ENCODE results near the gene CBFA2T2. TPM values are rescaled to one million over a fixed set of nuclear protein-coding genes. Genes with fewer than 3 reads are reported as not detected.
A peak's percentile ranks its signal among the peaks of the same experiment; 100 is the strongest.

Gene CBFA2T2
- polyA plus RNA-seq, 3 donors = 1.7 to 9.7 (median 4.9) TPM

DNA sequence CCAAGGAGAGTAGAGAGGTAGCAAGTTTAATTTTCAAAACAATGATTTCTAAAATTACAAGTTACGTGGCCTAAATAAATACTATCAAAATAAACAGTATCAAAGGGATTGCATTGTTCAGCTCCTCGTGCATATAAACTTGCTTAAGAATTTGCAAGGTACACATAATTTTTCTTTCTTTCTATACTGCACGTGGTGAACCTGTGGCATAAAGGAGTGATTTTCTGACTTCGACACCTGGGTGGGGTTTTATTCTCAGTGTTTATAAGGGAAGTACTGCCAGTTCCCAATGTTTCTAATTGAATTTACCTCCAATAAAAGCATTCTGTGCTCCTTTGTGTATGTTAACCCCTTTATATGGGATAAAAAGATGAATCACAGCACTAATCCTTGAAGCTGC, 122.1 kb downstream of the CBFA2T2 start:
- no peak overlapping the region for H3K4me3 Mint-ChIP-seq
- Histone ChIP-seq H3K4me2 (replicated peaks; ENCODE audit: extremely low read depth, low read length, poor library complexity, severe bottlenecking) (no peak overlapping the region), H3K36me3 (replicated peaks in 1 of 2; ENCODE audit: control insufficient read depth in 1 of 2, insufficient read depth in 2 of 2, low read length in 2 of 2) (peaks cover 59 to 91% of the 10 kb centered on the region in 2 donors), H3K9me3 (replicated peaks in 1 of 2; ENCODE audit: control insufficient read depth in 1 of 2, insufficient read depth in 1 of 2, low read length in 2 of 2) (no peaks in the 10 kb centered on the region), H4K20me1 (ENCODE audit: insufficient read depth, low read length) (no peaks in the 10 kb centered on the region), H3K4me3 (replicated peaks in 1 of 3; ENCODE audit: low read depth in 2 of 3, low read length in 3 of 3) (no peak overlapping the region), H3K4me1 (ENCODE audit: control insufficient read depth in 1 of 2, insufficient read depth in 2 of 2, low read length in 2 of 2) (no peaks in the 10 kb centered on the region), H3K79me2 (ENCODE audit: insufficient read depth, low read length) (no peaks in the 10 kb centered on the region), H2AFZ (ENCODE audit: insufficient read depth, low read depth, low read length, poor library complexity, severe bottlenecking) (no peak overlapping the region), H3K9ac (ENCODE audit: insufficient read depth, low read length, poor library complexity, severe bottlenecking) (no peak overlapping the region), H3K27me3 (ENCODE audit: control insufficient read depth in 2 of 2, insufficient read depth in 2 of 2, low read length in 2 of 2) (no peaks in the 10 kb centered on the region), H3K27ac (ENCODE audit: low read depth in 1 of 2, low read length in 2 of 2) (no peak overlapping the region)
- H3K36me3 Mint-ChIP-seq = peaks cover 57 to 68% of the 10 kb centered on the region in 2 donors
- H3K27me3 Mint-ChIP-seq (ENCODE audit: low read depth in 3 of 3) = peaks cover 0 to 1% (median 0%) of the 10 kb centered on the region in 3 donors
- no peaks in the 10 kb centered on the region for H3K4me1 Mint-ChIP-seq
- no CpG with 5 or more reads among the region's 4 CpGs for WGBS (ENCODE audit: insufficient coverage)
- TF ChIP-seq, protein P1, sequence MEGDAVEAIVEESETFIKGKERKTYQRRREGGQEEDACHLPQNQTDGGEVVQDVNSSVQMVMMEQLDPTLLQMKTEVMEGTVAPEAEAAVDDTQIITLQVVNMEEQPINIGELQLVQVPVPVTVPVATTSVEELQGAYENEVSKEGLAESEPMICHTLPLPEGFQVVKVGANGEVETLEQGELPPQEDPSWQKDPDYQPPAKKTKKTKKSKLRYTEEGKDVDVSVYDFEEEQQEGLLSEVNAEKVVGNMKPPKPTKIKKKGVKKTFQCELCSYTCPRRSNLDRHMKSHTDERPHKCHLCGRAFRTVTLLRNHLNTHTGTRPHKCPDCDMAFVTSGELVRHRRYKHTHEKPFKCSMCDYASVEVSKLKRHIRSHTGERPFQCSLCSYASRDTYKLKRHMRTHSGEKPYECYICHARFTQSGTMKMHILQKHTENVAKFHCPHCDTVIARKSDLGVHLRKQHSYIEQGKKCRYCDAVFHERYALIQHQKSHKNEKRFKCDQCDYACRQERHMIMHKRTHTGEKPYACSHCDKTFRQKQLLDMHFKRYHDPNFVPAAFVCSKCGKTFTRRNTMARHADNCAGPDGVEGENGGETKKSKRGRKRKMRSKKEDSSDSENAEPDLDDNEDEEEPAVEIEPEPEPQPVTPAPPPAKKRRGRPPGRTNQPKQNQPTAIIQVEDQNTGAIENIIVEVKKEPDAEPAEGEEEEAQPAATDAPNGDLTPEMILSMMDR (IDR thresholded peaks at IDR 0.05) = no peak
- H3K9me3 Mint-ChIP-seq = no peaks in the 10 kb centered on the region
- no peak for DNase-seq
- intact Hi-C loops (cut with micrococcal nuclease) = no loop called here
- no peak overlapping the region for H3K27ac Mint-ChIP-seq

DNA sequence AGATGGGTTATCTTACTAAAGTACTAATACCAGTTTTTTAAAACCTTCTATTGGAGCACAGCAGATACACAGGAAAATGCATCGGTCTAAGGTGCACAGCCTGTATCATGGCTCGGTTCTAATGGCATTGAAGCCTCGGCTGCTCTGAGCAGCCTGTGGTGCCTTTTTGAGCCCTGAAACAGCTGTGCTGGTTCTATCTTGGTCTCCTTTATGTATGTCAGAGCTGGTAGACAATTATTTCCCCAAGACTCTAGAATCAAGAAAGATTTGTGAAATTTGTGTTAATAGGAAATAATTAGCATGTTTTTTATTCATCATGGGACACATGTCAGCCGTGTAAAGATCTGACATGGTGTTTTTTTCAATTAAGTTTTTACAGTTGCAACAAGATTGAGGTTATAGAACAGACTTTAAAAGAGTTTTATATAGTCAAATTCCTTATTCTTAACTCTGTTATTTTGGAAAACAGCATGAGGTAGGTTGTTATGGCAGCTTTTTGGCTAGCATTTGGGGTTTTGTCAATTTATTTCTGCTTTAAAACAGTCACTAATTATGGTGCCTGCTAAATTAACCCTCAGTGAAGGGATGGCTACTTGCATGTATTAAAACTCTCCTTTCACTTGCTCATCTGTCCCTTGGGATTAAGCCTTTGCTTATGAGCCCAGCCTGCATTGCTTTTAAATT, 132.0 kb downstream of the CBFA2T2 start:
- H3K9me3 Mint-ChIP-seq = no peaks in the 10 kb centered on the region
- no peak overlapping the region for H3K9ac ChIP-seq (ENCODE audit: insufficient read depth, low read length, poor library complexity, severe bottlenecking)
- WGBS (ENCODE audit: insufficient coverage) = 100% methylated on average over 3 of the region's 4 CpGs

More for the DNA sequence above, 132.0 kb downstream of the CBFA2T2 start:
- no peak overlapping the region for H3K4me3 ChIP-seq (replicated peaks in 1 of 3; ENCODE audit: low read depth in 2 of 3, low read length in 3 of 3)
- Mint-ChIP-seq H3K27me3 (ENCODE audit: low read depth in 3 of 3) (peaks cover 0 to 1% (median 0%) of the 10 kb centered on the region in 3 donors), H3K4me3 (no peak overlapping the region), H3K27ac (peak overlapping the region in 1 of 7 donors; percentile 11), H3K4me1 (no peaks in the 10 kb centered on the region), H3K36me3 (peaks cover 49 to 61% of the 10 kb centered on the region in 2 donors)
- H3K9me3 ChIP-seq (replicated peaks in 1 of 2; ENCODE audit: control insufficient read depth in 1 of 2, insufficient read depth in 1 of 2, low read length in 2 of 2) = no peaks in the 10 kb centered on the region
- no peak overlapping the region for H2AFZ ChIP-seq (ENCODE audit: insufficient read depth, low read depth, low read length, poor library complexity, severe bottlenecking)
- no peak overlapping the region for H3K4me2 ChIP-seq (replicated peaks; ENCODE audit: extremely low read depth, low read length, poor library complexity, severe bottlenecking)
- no peaks in the 10 kb centered on the region for H4K20me1 ChIP-seq (ENCODE audit: insufficient read depth, low read length)
- no peak for DNase-seq
- H3K27me3 ChIP-seq (ENCODE audit: control insufficient read depth in 2 of 2, insufficient read depth in 2 of 2, low read length in 2 of 2) = no peaks in the 10 kb centered on the region
- H3K4me1 ChIP-seq (ENCODE audit: control insufficient read depth in 1 of 2, insufficient read depth in 2 of 2, low read length in 2 of 2) = no peaks in the 10 kb centered on the region
- H3K36me3 ChIP-seq (replicated peaks in 1 of 2; ENCODE audit: control insufficient read depth in 1 of 2, insufficient read depth in 2 of 2, low read length in 2 of 2) = peaks cover 25 to 66% of the 10 kb centered on the region in 2 donors
- no peaks in the 10 kb centered on the region for H3K79me2 ChIP-seq (ENCODE audit: insufficient read depth, low read length)
- TF ChIP-seq, protein P1 (IDR thresholded peaks at IDR 0.05) = no peak
- H3K27ac ChIP-seq (ENCODE audit: low read depth in 1 of 2, low read length in 2 of 2) = no peak overlapping the region
- intact Hi-C loops (cut with micrococcal nuclease) = no loop called here

All from CD14-positive monocyte (primary cell).